Upper lobe of left lung (tissue), 6 donors: ENCODE data around the gene ZNF44. TPM values are rescaled to one million over a fixed set of nuclear protein-coding genes. Genes with fewer than 3 reads are reported as not detected.

Experiments used
- ATAC-seq, 2 donors: fragments of 200-7000 bp; cut with Tn5 transposase; one replicate each; pipeline ENCODE4 v1.9.1; 2022; ENCODE audit warnings: mild to moderate bottlenecking in 2 of 2, moderate library complexity in 2 of 2; ENCODE audit not compliant: low FRiP score in 2 of 2
- DNase-seq, 2 donors: peaks; one replicate each; pipeline ENCODE4 v3.0.0-alpha.2; 2019 to 2020
- H3K27ac ChIP-seq, 4 donors: fragments of 200-600 bp; sonication (generic); one replicate each; pipeline ENCODE4 v1.5.1; 2016 to 2019
- H3K27me3 ChIP-seq, 4 donors: fragments of 200-600 bp; sonication (generic); one replicate each; pipeline ENCODE4 v1.5.1; 2017 to 2019
- H3K36me3 ChIP-seq, 4 donors: fragments of 200-600 bp; sonication (generic); one replicate each; pipeline ENCODE4 v1.5.1; 2016 to 2019
- H3K4me1 ChIP-seq, 4 donors: fragments of 200-600 bp; sonication (generic); one replicate each; pipeline ENCODE4 v1.5.1; 2018 to 2019
- H3K4me3 ChIP-seq, 4 donors: fragments of 200-600 bp; sonication (generic); one replicate each; pipeline ENCODE4 v1.5.1; 2017 to 2019; ENCODE audit warnings: mild to moderate bottlenecking in 2 of 4, moderate library complexity in 1 of 4
- H3K9me3 ChIP-seq, 4 donors: fragments of 200-600 bp; sonication (generic); one replicate each; pipeline ENCODE4 v1.5.1; 2018 to 2019
- EP300 ChIP-seq, 4 donors: sonication (generic); formaldehyde crosslinking; IDR thresholded peaks; one replicate each; pipeline ENCODE4 v1.5.1; 2017; ENCODE audit warnings: antibody characterized with exemption in 4 of 4, control low read depth in 2 of 4
- POLR2A ChIP-seq, 4 donors: fragments of 450-650 bp; IDR thresholded peaks; one replicate each; pipeline ENCODE4 v1.5.1; 2016 to 2017; ENCODE audit warnings: antibody characterized with exemption in 4 of 4, mild to moderate bottlenecking in 2 of 4
- POLR2AphosphoS5 ChIP-seq, 2 donors: sonication (generic); formaldehyde crosslinking; IDR thresholded peaks; one replicate each; pipeline ENCODE4 v1.5.1; 2017; ENCODE audit warnings: antibody characterized with exemption in 2 of 2
- WGBS, 2 donors: methylation state at CpG; one replicate each; pipeline ENCODE4 v1.1.5; 2017 to 2018; 5-methylcytosine and 5-hydroxymethylcytosine counted together
- total RNA-seq, 6 donors: library from RNA; depleted of rRNA in 4 of 6; stranded (reverse); fragments of >200 nt in 4 of 6; gene quantifications; one replicate each; pipeline versions ENCODE4 v1.1.0 to v1.2.1, GENCODE V29; 2016 to 2021
- TF ChIP-seq, protein P1 (sequence below), 6 experiments: fragments of 450-650 bp in 4 of 6; fragments of 200-600 bp in 2 of 6; sonication (generic) in 2 of 6; IDR thresholded peaks; one replicate each; pipeline ENCODE4 v1.5.1; 2016 to 2019; ENCODE audit warnings: antibody characterized with exemption in 6 of 6
- donor health status: DM: no; HTN: no; CAD: no; lungs with moderate emphysema.
- donor health status: DM: no; HTN: yes; CAD: no; lungs with severe emphysema.

Gene ZNF44
- total RNA-seq, 6 donors from 2014 or later = 10.2 to 22.4 (median 16.5) TPM

DNA sequence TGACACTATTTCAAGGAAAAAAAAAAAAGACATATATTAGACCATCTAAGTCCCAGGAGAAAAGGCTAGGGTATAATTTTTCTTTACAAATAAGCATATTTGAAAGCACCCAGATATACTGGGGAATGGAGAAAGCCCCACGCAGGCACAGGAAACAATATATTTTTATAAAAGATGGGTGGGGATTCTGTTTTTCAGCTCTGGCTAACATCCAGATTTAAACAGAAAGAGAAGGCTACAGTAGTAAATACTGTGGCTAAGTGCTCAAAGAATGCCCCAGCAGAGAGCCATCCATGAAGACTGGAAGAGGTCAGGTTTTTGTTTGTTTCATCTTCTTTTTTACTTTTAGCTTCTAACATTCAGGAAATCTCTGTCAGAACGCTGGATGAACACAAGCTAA is 16.0 kb downstream of the ZNF44 start:
- Histone ChIP-seq H3K27me3 (no peaks in the 10 kb centered on the region), H3K4me3 (no peak overlapping the region), H3K9me3 (peaks cover 45 to 69% (median 59%) of the 10 kb centered on the region in 4 donors), H3K4me1 (no peaks in the 10 kb centered on the region), H3K36me3 (peaks cover 3 to 37% (median 27%) of the 10 kb centered on the region in 4 donors), H3K27ac (no peak overlapping the region)
- DNase-seq (no peak), ATAC-seq (no peak)
- 65 to 68% methylated on average over 2 of the region's 2 CpGs for WGBS, 2 donors
- TF ChIP-seq, protein P1, sequence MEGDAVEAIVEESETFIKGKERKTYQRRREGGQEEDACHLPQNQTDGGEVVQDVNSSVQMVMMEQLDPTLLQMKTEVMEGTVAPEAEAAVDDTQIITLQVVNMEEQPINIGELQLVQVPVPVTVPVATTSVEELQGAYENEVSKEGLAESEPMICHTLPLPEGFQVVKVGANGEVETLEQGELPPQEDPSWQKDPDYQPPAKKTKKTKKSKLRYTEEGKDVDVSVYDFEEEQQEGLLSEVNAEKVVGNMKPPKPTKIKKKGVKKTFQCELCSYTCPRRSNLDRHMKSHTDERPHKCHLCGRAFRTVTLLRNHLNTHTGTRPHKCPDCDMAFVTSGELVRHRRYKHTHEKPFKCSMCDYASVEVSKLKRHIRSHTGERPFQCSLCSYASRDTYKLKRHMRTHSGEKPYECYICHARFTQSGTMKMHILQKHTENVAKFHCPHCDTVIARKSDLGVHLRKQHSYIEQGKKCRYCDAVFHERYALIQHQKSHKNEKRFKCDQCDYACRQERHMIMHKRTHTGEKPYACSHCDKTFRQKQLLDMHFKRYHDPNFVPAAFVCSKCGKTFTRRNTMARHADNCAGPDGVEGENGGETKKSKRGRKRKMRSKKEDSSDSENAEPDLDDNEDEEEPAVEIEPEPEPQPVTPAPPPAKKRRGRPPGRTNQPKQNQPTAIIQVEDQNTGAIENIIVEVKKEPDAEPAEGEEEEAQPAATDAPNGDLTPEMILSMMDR (IDR thresholded peaks at IDR 0.05) = no peak
- TF ChIP-seq POLR2AphosphoS5 (IDR thresholded peaks at IDR 0.05) = no peak
- TF ChIP-seq EP300 (IDR thresholded peaks at IDR 0.05) = no peak
- TF ChIP-seq POLR2A (IDR thresholded peaks at IDR 0.05) = no peak

DNA sequence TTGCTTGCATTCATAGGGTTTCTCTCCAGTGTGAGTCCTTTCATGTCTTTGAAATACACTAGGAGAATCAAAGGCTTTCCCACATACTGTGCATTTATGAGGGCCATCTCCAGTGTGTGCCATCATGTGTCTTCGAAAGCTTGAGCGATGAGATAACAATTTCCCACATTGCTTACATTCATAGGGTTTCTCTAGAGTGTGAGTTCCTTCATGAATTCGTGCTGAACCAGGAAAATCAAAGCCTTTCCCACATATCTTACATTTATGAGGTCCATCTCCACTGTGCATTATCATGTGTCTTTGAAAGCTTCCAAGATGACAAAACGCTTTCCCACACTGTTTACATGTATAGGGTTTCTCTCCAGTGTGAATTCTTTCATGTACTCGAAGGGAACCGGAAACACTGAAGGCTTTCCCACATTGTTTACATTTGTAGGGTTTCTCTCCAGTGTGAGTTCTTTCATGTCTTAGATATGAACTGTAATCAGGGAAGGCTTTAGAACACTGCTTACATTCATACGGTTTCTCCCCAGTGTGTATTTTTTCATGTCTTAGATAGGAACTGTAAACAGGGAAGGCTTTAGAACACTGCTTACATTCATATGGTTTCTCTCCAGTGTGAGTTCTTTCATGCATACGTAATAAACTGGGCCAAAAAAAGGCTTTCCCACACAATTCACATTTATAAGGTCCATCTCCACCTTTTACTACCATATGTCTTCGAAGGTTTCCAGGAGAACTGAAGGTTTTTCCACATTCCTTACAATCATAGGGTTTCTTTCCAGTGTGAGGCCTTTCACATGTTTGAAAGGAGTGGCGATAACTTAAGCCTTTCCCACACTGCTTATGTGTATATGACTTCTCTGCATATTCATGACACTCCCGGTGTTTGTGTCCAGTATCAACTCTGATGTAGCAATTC is 21.4 kb downstream of the ZNF44 start:
- Histone ChIP-seq H3K36me3 (peaks cover 17 to 77% (median 50%) of the 10 kb centered on the region in 4 donors), H3K27ac (no peak overlapping the region), H3K4me1 (no peaks in the 10 kb centered on the region), H3K27me3 (no peaks in the 10 kb centered on the region), H3K4me3 (no peak overlapping the region), H3K9me3 (peaks cover 68 to 97% (median 90%) of the 10 kb centered on the region in 4 donors)
- ATAC-seq = no peak
- no peak for TF ChIP-seq POLR2A (IDR thresholded peaks at IDR 0.05)
- no peak for TF ChIP-seq EP300 (IDR thresholded peaks at IDR 0.05)
- TF ChIP-seq POLR2AphosphoS5 (IDR thresholded peaks at IDR 0.05) = no peak
- TF ChIP-seq, protein P1 (IDR thresholded peaks at IDR 0.05) = no peak
- WGBS, 2 donors = 98% methylated on average over 11 of the region's 11 CpGs
- no peak for DNase-seq

DNA sequence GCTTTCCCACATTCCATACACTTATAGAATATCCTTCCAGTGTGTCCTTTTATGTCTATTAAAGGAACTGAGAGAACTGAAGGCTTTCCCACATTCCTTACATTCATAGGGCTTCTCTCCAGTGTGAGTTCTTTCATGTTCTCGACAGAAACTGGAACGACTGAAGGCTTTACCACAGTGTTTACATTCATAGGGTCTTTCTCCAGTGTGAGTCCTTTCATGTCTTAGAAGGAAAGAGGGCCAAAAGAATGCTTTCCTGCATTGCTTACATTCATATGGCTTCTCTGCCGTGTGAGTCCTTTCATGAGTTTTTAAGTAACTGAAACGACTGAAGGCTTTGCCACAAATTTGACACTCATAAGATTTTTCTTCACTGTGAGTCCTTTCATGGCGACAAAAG is 22.3 kb downstream of the ZNF44 start:
- ATAC-seq (no peak), DNase-seq (no peak)
- H3K4me3 ChIP-seq = no peak overlapping the region
- H3K27ac ChIP-seq = no peak overlapping the region
- WGBS, 2 donors = 95 to 97% methylated on average over 5 of the region's 5 CpGs
- no peak for TF ChIP-seq POLR2A (IDR thresholded peaks at IDR 0.05)
- TF ChIP-seq, protein P1 (IDR thresholded peaks at IDR 0.05) = no peak
- TF ChIP-seq EP300 (IDR thresholded peaks at IDR 0.05) = no peak
- TF ChIP-seq POLR2AphosphoS5 (IDR thresholded peaks at IDR 0.05) = no peak
- no peaks in the 10 kb centered on the region for H3K4me1 ChIP-seq
- H3K36me3 ChIP-seq = peaks cover 17 to 70% (median 46%) of the 10 kb centered on the region in 4 donors
- no peaks in the 10 kb centered on the region for H3K27me3 ChIP-seq
- peaks cover 61 to 95% (median 89%) of the 10 kb centered on the region in 4 donors for H3K9me3 ChIP-seq

DNA sequence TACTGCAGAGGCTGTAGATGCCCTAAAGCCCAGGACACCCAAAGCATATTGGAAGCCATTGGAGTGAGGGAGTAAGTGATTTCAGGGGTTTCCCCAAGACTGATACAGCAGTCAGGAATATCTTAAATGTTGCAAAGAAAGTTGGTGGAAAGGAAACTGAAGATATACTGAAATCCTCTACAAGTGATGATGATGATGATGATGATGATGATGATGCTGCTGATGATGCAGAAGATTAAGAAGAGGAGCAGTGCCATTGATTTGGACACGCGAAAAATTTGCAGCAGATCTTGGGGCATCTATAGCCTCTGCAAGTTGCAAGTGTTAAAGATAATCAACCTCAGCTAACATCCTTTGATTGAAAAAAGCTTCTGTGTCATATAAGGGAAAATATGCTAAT is 23.8 kb downstream of the ZNF44 start:
- 96 to 98% methylated on average over 2 of the region's 2 CpGs for WGBS, 2 donors
- Histone ChIP-seq H3K27ac (no peak overlapping the region), H3K9me3 (peaks cover 52 to 98% (median 89%) of the 10 kb centered on the region in 4 donors), H3K4me1 (no peaks in the 10 kb centered on the region), H3K27me3 (no peaks in the 10 kb centered on the region), H3K4me3 (no peak overlapping the region), H3K36me3 (peaks cover 17 to 63% (median 44%) of the 10 kb centered on the region in 4 donors)
- DNase-seq (no peak), ATAC-seq (no peak)
- no peak for TF ChIP-seq POLR2AphosphoS5 (IDR thresholded peaks at IDR 0.05)
- TF ChIP-seq, protein P1 (IDR thresholded peaks at IDR 0.05) = no peak
- no peak for TF ChIP-seq POLR2A (IDR thresholded peaks at IDR 0.05)
- no peak for TF ChIP-seq EP300 (IDR thresholded peaks at IDR 0.05)
